ENCODE measurements around the gene NEK6. TPM values are rescaled to one million over a fixed set of nuclear protein-coding genes. Genes with fewer than 3 reads are reported as not detected.

Gene NEK6
- total RNA-seq, 3 donors from 2014 or later (not counting 1 experiment from before 2014, with no cell fraction given): 25.0 to 34.9 (median 33.0) TPM

DNA sequence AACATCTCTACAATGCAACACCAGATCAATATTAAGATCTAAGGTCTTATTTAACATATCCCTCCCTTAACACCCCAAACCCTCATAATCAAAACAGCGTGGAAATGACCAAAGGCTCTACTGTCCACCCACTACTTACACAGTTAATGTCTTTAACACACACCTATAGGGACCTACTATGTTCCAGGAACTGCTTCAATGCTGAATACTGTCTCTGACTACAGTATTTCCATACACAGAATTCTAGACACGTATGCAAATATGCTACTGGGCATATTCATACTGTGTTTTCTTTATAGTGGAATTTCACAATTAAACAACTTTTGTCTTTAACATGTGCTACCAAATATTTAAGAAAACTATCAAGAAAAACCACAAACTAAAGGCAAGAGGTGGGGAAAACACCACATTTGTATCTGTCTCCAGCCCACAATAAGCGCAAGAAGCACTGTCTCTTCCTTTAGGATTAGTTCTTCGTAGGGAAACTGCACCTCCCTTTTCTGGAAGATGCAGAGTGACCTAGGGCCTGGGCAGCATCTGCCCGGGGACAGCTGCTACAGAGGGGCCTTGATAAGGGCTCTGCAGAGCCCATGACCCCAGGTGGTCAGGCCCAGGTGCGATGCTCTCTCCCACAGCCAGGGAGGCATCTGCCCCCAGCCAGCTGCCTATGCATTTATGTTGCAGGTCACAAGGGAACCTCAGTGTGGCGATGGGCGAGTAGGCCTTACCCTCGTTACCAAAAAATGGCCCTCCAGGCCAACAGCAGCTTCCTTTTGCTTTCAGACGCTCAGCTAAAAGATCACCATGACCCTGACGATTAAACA, 102.3 kb downstream of the NEK6 start:
- 90% methylated on average over 11 of the region's 11 CpGs for WGBS (ENCODE audit: insufficient coverage)
- DNase-seq: no peak
- H3K4me3 ChIP-seq (ENCODE audit: low read length): no peak overlapping the region
- intact Hi-C loops (cut with micrococcal nuclease): no loop called here
- ATAC-seq: no peak
- H3K27me3 ChIP-seq (ENCODE audit: control insufficient read depth, insufficient read depth, low read length): no peaks in the 10 kb centered on the region
- H3K4me1 ChIP-seq (ENCODE audit: control insufficient read depth, insufficient read depth, low read length): peaks cover 20% of the 10 kb centered on the region
- no peaks in the 10 kb centered on the region for H3K27me3 Mint-ChIP-seq (ENCODE audit: low read depth in 2 of 2)
- H3K36me3 ChIP-seq (ENCODE audit: control insufficient read depth, insufficient read depth, low read length): peaks cover 14% of the 10 kb centered on the region
- TF ChIP-seq, protein P1, sequence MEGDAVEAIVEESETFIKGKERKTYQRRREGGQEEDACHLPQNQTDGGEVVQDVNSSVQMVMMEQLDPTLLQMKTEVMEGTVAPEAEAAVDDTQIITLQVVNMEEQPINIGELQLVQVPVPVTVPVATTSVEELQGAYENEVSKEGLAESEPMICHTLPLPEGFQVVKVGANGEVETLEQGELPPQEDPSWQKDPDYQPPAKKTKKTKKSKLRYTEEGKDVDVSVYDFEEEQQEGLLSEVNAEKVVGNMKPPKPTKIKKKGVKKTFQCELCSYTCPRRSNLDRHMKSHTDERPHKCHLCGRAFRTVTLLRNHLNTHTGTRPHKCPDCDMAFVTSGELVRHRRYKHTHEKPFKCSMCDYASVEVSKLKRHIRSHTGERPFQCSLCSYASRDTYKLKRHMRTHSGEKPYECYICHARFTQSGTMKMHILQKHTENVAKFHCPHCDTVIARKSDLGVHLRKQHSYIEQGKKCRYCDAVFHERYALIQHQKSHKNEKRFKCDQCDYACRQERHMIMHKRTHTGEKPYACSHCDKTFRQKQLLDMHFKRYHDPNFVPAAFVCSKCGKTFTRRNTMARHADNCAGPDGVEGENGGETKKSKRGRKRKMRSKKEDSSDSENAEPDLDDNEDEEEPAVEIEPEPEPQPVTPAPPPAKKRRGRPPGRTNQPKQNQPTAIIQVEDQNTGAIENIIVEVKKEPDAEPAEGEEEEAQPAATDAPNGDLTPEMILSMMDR (IDR thresholded peaks at IDR 0.05): no peak
- no peak overlapping the region for H3K27ac ChIP-seq (ENCODE audit: low read length)
- peaks cover 64% of the 10 kb centered on the region in 2 donors for H3K4me1 Mint-ChIP-seq
- H3K9me3 Mint-ChIP-seq: no peaks in the 10 kb centered on the region
- H3K9me3 ChIP-seq (ENCODE audit: control insufficient read depth, insufficient read depth, low read length): no peaks in the 10 kb centered on the region
- H3K27ac Mint-ChIP-seq: peak overlapping the region; percentile 53 to 62
- H3K36me3 Mint-ChIP-seq: no peaks in the 10 kb centered on the region
- no peak overlapping the region for H3K4me3 Mint-ChIP-seq

DNA sequence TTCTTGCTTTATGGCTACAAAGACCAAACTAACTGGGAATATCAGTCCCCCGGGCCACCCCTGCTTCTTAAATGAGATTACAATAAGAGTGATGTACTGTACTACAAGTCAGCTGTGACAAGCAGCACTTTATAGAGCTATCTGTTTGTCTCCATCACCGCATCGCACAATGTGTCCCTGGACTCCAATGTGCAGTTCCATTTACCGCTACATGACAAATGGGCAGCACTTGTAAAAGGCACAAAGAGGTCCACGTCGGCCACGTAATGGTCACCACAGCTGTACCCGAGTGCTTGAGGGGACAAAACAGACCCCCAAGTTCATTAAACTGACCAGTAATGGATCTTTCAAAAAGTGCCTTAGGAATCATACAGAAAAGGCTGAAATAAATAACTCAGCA, 103.4 kb downstream of the NEK6 start:
- 98% methylated on average over 8 of the region's 8 CpGs for WGBS (ENCODE audit: insufficient coverage)
- Histone ChIP-seq H3K4me1 (ENCODE audit: control insufficient read depth, insufficient read depth, low read length) (peaks cover 20% of the 10 kb centered on the region), H3K9me3 (ENCODE audit: control insufficient read depth, insufficient read depth, low read length) (no peaks in the 10 kb centered on the region), H3K27ac (ENCODE audit: low read length) (no peak overlapping the region), H3K4me3 (ENCODE audit: low read length) (no peak overlapping the region), H3K36me3 (ENCODE audit: control insufficient read depth, insufficient read depth, low read length) (peaks cover 7% of the 10 kb centered on the region), H3K27me3 (ENCODE audit: control insufficient read depth, insufficient read depth, low read length) (no peaks in the 10 kb centered on the region)
- ATAC-seq: no peak
- no peak for DNase-seq
- Mint-ChIP-seq H3K9me3 (no peaks in the 10 kb centered on the region), H3K27me3 (ENCODE audit: low read depth in 2 of 2) (no peaks in the 10 kb centered on the region), H3K36me3 (no peaks in the 10 kb centered on the region), H3K27ac (peak overlapping the region; percentile 53 to 62), H3K4me3 (no peak overlapping the region), H3K4me1 (peaks cover 68 to 70% of the 10 kb centered on the region in 2 donors)
- intact Hi-C loops (cut with micrococcal nuclease): no loop called here
- TF ChIP-seq, protein P1 (IDR thresholded peaks at IDR 0.05): no peak

DNA sequence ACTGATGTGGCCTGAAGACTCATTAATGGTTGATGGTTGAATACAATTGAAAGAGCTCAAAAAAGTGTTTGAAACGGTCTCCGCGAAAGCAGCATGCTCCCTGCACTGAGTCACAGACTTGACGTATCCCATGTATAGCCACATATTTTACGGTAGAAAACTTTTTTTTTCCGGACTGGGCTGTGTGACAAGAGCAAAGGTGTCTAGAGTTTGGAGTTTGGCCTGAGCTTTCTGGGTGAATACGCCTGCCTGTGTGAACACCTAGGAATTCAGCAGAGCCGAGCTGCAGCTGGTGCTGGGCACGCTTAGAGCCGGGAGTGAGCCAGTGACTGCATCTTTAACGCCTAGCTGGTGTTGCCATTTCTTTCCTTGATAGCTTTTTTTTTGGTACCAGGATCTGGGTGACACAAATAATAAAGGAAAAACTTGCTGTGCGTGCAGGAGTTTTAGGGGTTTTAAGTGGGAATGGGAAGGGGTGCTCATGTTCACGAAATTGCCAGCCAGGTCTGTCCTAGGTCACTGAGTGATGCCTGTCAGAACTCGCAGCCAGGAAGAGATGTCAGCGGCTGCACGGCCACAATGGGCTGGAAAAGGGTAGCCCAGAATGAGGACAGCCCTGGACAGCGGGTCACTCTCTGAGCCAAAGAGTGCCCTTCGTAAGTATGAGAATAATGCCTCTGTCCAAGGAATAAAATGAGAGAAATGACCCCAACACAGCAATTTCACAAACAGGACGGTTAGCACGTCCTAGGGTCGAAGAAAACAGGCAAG, 105.8 kb downstream of the NEK6 start:
- no peaks in the 10 kb centered on the region for H3K27me3 ChIP-seq (ENCODE audit: control insufficient read depth, insufficient read depth, low read length)
- Mint-ChIP-seq H3K27me3 (ENCODE audit: low read depth in 2 of 2) (no peaks in the 10 kb centered on the region), H3K4me1 (peaks cover 65 to 68% of the 10 kb centered on the region in 2 donors), H3K4me3 (no peak overlapping the region), H3K9me3 (no peaks in the 10 kb centered on the region), H3K27ac (no peak overlapping the region), H3K36me3 (no peaks in the 10 kb centered on the region)
- no peak overlapping the region for H3K4me3 ChIP-seq (ENCODE audit: low read length)
- intact Hi-C loops (cut with micrococcal nuclease): no loop called here
- H3K4me1 ChIP-seq (ENCODE audit: control insufficient read depth, insufficient read depth, low read length): peaks cover 4% of the 10 kb centered on the region
- no peaks in the 10 kb centered on the region for H3K36me3 ChIP-seq (ENCODE audit: control insufficient read depth, insufficient read depth, low read length)
- ATAC-seq: no peak
- no peak overlapping the region for H3K27ac ChIP-seq (ENCODE audit: low read length)
- DNase-seq: no peak
- TF ChIP-seq, protein P1 (IDR thresholded peaks at IDR 0.05): no peak
- no peaks in the 10 kb centered on the region for H3K9me3 ChIP-seq (ENCODE audit: control insufficient read depth, insufficient read depth, low read length)
- WGBS (ENCODE audit: insufficient coverage): 97% methylated on average over 21 of the region's 21 CpGs
